GM12878 (cell line): ENCODE measurements around the gene GPR137B. TPM values are rescaled to one million over a fixed set of nuclear protein-coding genes. Genes with fewer than 3 reads are reported as not detected.

ENCODE experiments used
- ATF3 ChIP-seq: IDR thresholded peaks from 2 replicates; pipeline ENCODE4 v1.6.1; 2011; ENCODE audit warnings: low read depth, mild to moderate bottlenecking, low read length, moderate library complexity, borderline replicate concordance; ENCODE audit errors: extremely low read depth
- CBX5 ChIP-seq: sonication (generic); IDR thresholded peaks from 2 replicates; pipeline ENCODE4 v1.6.1; 2016; ENCODE audit warnings: low read depth, moderate library complexity, mild to moderate bottlenecking, inconsistent platforms
- CHD2 ChIP-seq: IDR thresholded peaks from 2 replicates; pipeline ENCODE4 v1.6.1; 2011; ENCODE audit warnings: low read depth, low read length, improper control_type of control experiment, borderline replicate concordance
- DPF2 ChIP-seq: fragments of 450-650 bp; IDR thresholded peaks from 2 replicates; pipeline ENCODE4 v1.6.1; 2017; ENCODE audit warnings: mild to moderate bottlenecking
- EGR1 ChIP-seq, 2 experiments: IDR thresholded peaks; 1 replicate in 1 of 2; 2 replicates in 1 of 2; pipeline ENCODE4 v1.6.1; 2011 to 2012; ENCODE audit warnings: low read depth in 2 of 2, low read length in 2 of 2, borderline replicate concordance in 1 of 2, mild to moderate bottlenecking in 1 of 2, moderate library complexity in 1 of 2
- ETV6 ChIP-seq, 2 experiments: fragments of 450-650 bp in 1 of 2; IDR thresholded peaks in 1 of 2; conservative IDR thresholded peaks in 1 of 2; 2 replicates each; pipeline ENCODE4 v1.6.1; 2014; ENCODE audit warnings: antibody characterized with exemption in 1 of 2, borderline replicate concordance in 1 of 2, low read depth in 1 of 2, mild to moderate bottlenecking in 1 of 2, moderate library complexity in 1 of 2
- FOS ChIP-seq: IDR thresholded peaks from 3 replicates; pipeline ENCODE4 v1.6.1; 2011; ENCODE audit warnings: borderline replicate concordance; ENCODE audit not compliant: insufficient read length; ENCODE audit errors: extremely low read depth
- FOXK2 ChIP-seq: fragments of 450-650 bp; IDR thresholded peaks from 2 replicates; pipeline ENCODE4 v1.6.1; 2017; ENCODE audit warnings: mild to moderate bottlenecking, moderate library complexity
- JUND ChIP-seq: IDR thresholded peaks from 2 replicates; pipeline ENCODE4 v1.6.1; 2012; ENCODE audit warnings: low read depth, mild to moderate bottlenecking, low read length, improper control_type of control experiment, moderate library complexity
- KLF5 ChIP-seq: fragments of 450-650 bp; IDR thresholded peaks from 2 replicates; pipeline ENCODE4 v1.6.1; 2014; ENCODE audit warnings: mild to moderate bottlenecking; ENCODE audit not compliant: partially characterized antibody
- MAX ChIP-seq: IDR thresholded peaks from 2 replicates; pipeline ENCODE4 v1.6.1; 2012; ENCODE audit warnings: low read depth, low read length, improper control_type of control experiment
- MEF2A ChIP-seq: IDR thresholded peaks from 2 replicates; pipeline ENCODE4 v1.6.1; 2011; ENCODE audit warnings: low read depth, mild to moderate bottlenecking, low read length, moderate library complexity; ENCODE audit not compliant: insufficient read depth
- MTA2 ChIP-seq: fragments of 450-650 bp; IDR thresholded peaks from 2 replicates; pipeline ENCODE4 v1.6.1; 2016; ENCODE audit warnings: low read depth, mild to moderate bottlenecking, moderate library complexity
- MXI1 ChIP-seq: fragments of 150-350 bp; IDR thresholded peaks from 2 replicates; pipeline ENCODE4 v1.6.1; 2011; ENCODE audit warnings: low read depth, mild to moderate bottlenecking, inconsistent platforms, low read length, improper control_type of control experiment
- NBN ChIP-seq: fragments of 450-650 bp; IDR thresholded peaks from 2 replicates; pipeline ENCODE4 v1.6.1; 2016
- NFYA ChIP-seq: IDR thresholded peaks from 2 replicates; pipeline ENCODE4 v1.6.1; 2011; ENCODE audit warnings: low read depth, mild to moderate bottlenecking, low read length, improper control_type of control experiment, borderline replicate concordance
- NR2C1 ChIP-seq: fragments of 450-650 bp; IDR thresholded peaks from 2 replicates; pipeline ENCODE4 v1.6.1; 2017; ENCODE audit warnings: antibody characterized with exemption, mild to moderate bottlenecking, moderate library complexity
- PAX5 ChIP-seq: IDR thresholded peaks from 2 replicates; pipeline ENCODE4 v1.6.1; 2011; ENCODE audit warnings: low read depth, low read length, borderline replicate concordance
- POLR2AphosphoS5 ChIP-seq: IDR thresholded peaks from 2 replicates; pipeline ENCODE4 v1.6.1; 2011; ENCODE audit warnings: mild to moderate bottlenecking, low read length, inconsistent platforms
- POU2F2 ChIP-seq: IDR thresholded peaks from 3 replicates; pipeline ENCODE4 v1.6.1; 2011; ENCODE audit warnings: low read depth, mild to moderate bottlenecking, low read length, borderline replicate concordance
- RBBP5 ChIP-seq: fragments of 200-600 bp; sonication (generic); conservative IDR thresholded peaks from 2 replicates; pipeline ENCODE4 v1.6.1; 2016
- SMAD1 ChIP-seq: fragments of 450-650 bp; IDR thresholded peaks from 2 replicates; pipeline ENCODE4 v1.6.1; 2018; ENCODE audit warnings: mild to moderate bottlenecking, low read depth; ENCODE audit not compliant: partially characterized antibody
- SRF ChIP-seq, 2 experiments: IDR thresholded peaks; 2 replicates each; pipeline ENCODE4 v1.6.1; 2011; ENCODE audit warnings: low read depth in 2 of 2, low read length in 2 of 2, mild to moderate bottlenecking in 1 of 2, moderate library complexity in 1 of 2
- TCF3 ChIP-seq: IDR thresholded peaks from 2 replicates; pipeline ENCODE4 v1.6.1; 2012; ENCODE audit warnings: low read depth, mild to moderate bottlenecking, low read length, borderline replicate concordance; ENCODE audit not compliant: insufficient read depth
- USF2 ChIP-seq: IDR thresholded peaks from 2 replicates; pipeline ENCODE4 v1.6.1; 2011; ENCODE audit warnings: low read depth, low read length, improper control_type of control experiment, borderline replicate concordance
- WRNIP1 ChIP-seq: IDR thresholded peaks from 2 replicates; pipeline ENCODE4 v1.6.1; 2011; ENCODE audit warnings: low read depth, low read length, improper control_type of control experiment, borderline replicate concordance
- ZNF217 ChIP-seq: fragments of 450-650 bp; IDR thresholded peaks from 2 replicates; pipeline ENCODE4 v1.6.1; 2017; ENCODE audit warnings: antibody characterized with exemption, mild to moderate bottlenecking
- ZNF384 ChIP-seq: IDR thresholded peaks from 2 replicates; pipeline ENCODE4 v1.6.1; 2012; ENCODE audit warnings: low read depth, mild to moderate bottlenecking, low read length, improper control_type of control experiment, borderline replicate concordance
- ZSCAN29 ChIP-seq: fragments of 450-650 bp; IDR thresholded peaks from 2 replicates; pipeline ENCODE4 v1.6.1; 2017; ENCODE audit warnings: mild to moderate bottlenecking, moderate library complexity
- polyA plus RNA-seq, 11 experiments: library from polyadenylated mRNA; depleted of rRNA in 4 of 11; unstranded in 6 of 11; stranded (reverse) in 5 of 11; fragments of >200 nt; fragmentation: Nextera tagmentation in 4 of 11; fragmentation: Illumina TruSeq in 1 of 11; extraction: Ambion mirVana in 4 of 11; extraction: Trizol in 1 of 11; gene quantifications; 1 replicate in 1 of 11; 2 replicates in 10 of 11; pipeline versions ENCODE4 v1.2.1 to v1.2.3, GENCODE V29; 2011 to 2016; ENCODE audit warnings: inconsistent platforms in 2 of 11, missing spikeins in 2 of 11, low read depth in 1 of 11
- total RNA-seq, 4 experiments: library from RNA; depleted of rRNA in 3 of 4; stranded (reverse); fragments of >200 nt in 3 of 4; fragmentation: Illumina TruSeq in 1 of 4; extraction: Trizol in 1 of 4; gene quantifications; 2 replicates each; pipeline versions ENCODE4 v1.2.1 to v1.2.3, GENCODE V29; 2013 to 2021

The GPR137B gene
- total and polyA plus RNA-seq, 10 of the 15 experiments (the other 5 are each of a cell fraction or from before 2014, with no cell fraction given) = 5.4 to 20.8 (median 12.5) TPM

GRCh38 chr1:236156512-236157208, 14.3 kb downstream of the GPR137B start (continued):
- peak; percentile 82; the same call in 1 of the 2 replicates for TF ChIP-seq TCF3
- peak; percentile 62; the same call in 1 of the 2 replicates for TF ChIP-seq MAX
- peak; percentile 62 for TF ChIP-seq USF2
- TF ChIP-seq SRF (IDR thresholded peaks at IDR 0.05; ENCODE audit: low read depth in 2 of 2, low read length in 2 of 2) = peak; percentile 64 to 95; a peak in 3 of 4 replicates
- peak; percentile 79 for TF ChIP-seq MEF2A
- peak; percentile 92; the same call in 1 of the 2 replicates for TF ChIP-seq PAX5
- 0 out of 2 replicates have a peak, but pooled peaks have one; percentile 71 for TF ChIP-seq WRNIP1
- peak; percentile 97 for TF ChIP-seq MTA2
- no peak for TF ChIP-seq FOS
- no peak for TF ChIP-seq ZNF217
- TF ChIP-seq DPF2 = peak; percentile 71
- peak; percentile 90 for TF ChIP-seq NBN
- no peak for TF ChIP-seq ZSCAN29
- TF ChIP-seq CBX5 = peak; percentile 44; the same call in 1 of the 2 replicates
- peak in 1 of 2 experiments; percentile 89; a peak in 1 of 4 replicates for TF ChIP-seq ETV6 (conservative IDR thresholded peaks at IDR 0.05 in 1 of 2, IDR thresholded peaks at IDR 0.05 in 1 of 2; ENCODE audit: borderline replicate concordance in 1 of 2, low read depth in 1 of 2)
- TF ChIP-seq JUND = 0 out of 2 replicates have a peak, but pooled peaks have one; percentile 29
- peak; percentile 99 for TF ChIP-seq POU2F2
- peak; percentile 96 for TF ChIP-seq MXI1
- no peak for TF ChIP-seq ZNF384
- no peak for TF ChIP-seq NR2C1
- no peak for TF ChIP-seq RBBP5
- TF ChIP-seq SMAD1 = no peak
- TF ChIP-seq NFYA = no peak
- TF ChIP-seq CHD2 = peak; percentile 92
- peak; percentile 91 for TF ChIP-seq POLR2AphosphoS5
- TF ChIP-seq EGR1 (IDR thresholded peaks at IDR 0.05; ENCODE audit: borderline replicate concordance in 1 of 2, low read depth in 2 of 2, low read length in 2 of 2) = 0 out of 3 replicates have a peak, but pooled peaks of 1 of the 2 experiments have one; percentile 36
- TF ChIP-seq FOXK2 = no peak
- TF ChIP-seq ATF3 = no peak
- peak; percentile 96 for TF ChIP-seq KLF5
